Activated naive CD8-positive, alpha-beta T cell treated with anti-CD3 and anti-CD28 coated beads, Interleukin-2, amount 10 ng/mL, durations not matched to agents 7 days and 5 days (primary cell): Measurements from ENCODE around the gene TLX1. TPM values are rescaled to one million over a fixed set of nuclear protein-coding genes. Genes with fewer than 3 reads are reported as not detected.
"Not testable (repeated sequence)": the region's sequence is repeated elsewhere in the genome, so short reads cannot be mapped to it uniquely, and the experiment has no call there.

ENCODE experiments used
- ATAC-seq: fragments of 150-1000 bp; cut with Tn5 transposase; one replicate; pipeline ENCODE4 v1.10.0; 2021; ENCODE audit warnings: low read depth, moderate library complexity
- POLR2A ChIA-PET: fragments of 350-600 bp; sonication (Branson Sonifier 250); formaldehyde crosslinking; loops from one replicate; lab custom pipeline; 2021; ENCODE audit warnings: antibody characterized with exemption; lab: Charles Lee
- DNase-seq: peaks from one replicate; pipeline ENCODE4 v3.0.0; 2021
- H3K27ac Mint-ChIP-seq: one replicate; pipeline ENCODE4 v1.8.0; 2022; ENCODE audit warnings: mild to moderate bottlenecking, mixed read lengths
- H3K27me3 Mint-ChIP-seq: one replicate; pipeline ENCODE4 v1.8.0; 2022; ENCODE audit warnings: mild to moderate bottlenecking, moderate library complexity, mixed read lengths
- H3K36me3 Mint-ChIP-seq: one replicate; pipeline ENCODE4 v1.8.0; 2021; ENCODE audit warnings: mild to moderate bottlenecking, mixed read lengths
- H3K4me1 Mint-ChIP-seq: one replicate; pipeline ENCODE4 v1.8.0; 2021; ENCODE audit warnings: mixed read lengths
- H3K4me3 Mint-ChIP-seq: one replicate; pipeline ENCODE4 v1.8.0; 2022; ENCODE audit warnings: mild to moderate bottlenecking, moderate library complexity, mixed read lengths
- H3K9me3 Mint-ChIP-seq: one replicate; pipeline ENCODE4 v1.8.0; 2021; ENCODE audit warnings: mixed read lengths
- total RNA-seq, 2 experiments: library from RNA; stranded (reverse); gene quantifications; one replicate each; pipeline ENCODE4 v1.2.3, GENCODE V29; 2021

Gene TLX1
- total RNA-seq, 2 experiments from 2014 or later, result not detected

GRCh38 chr10:101140950-101141615, 10.0 kb downstream of the TLX1 start:
- DNase-seq (no peak), ATAC-seq (no peak)
- H3K4me3 Mint-ChIP-seq, result no peak overlapping the region
- POLR2A ChIA-PET, result interaction anchor here (0.6 to 1.5 kb wide), 5 partner anchors 18 to 100 kb away, joined by 3 to 10 read pairs (median 3); no protein-coding TSS in a partner anchor
- H3K9me3 Mint-ChIP-seq, result no peaks in the 10 kb centered on the region
- H3K27ac Mint-ChIP-seq, result no peak overlapping the region
- H3K36me3 Mint-ChIP-seq, result no peaks in the 10 kb centered on the region
- H3K27me3 Mint-ChIP-seq, result peaks cover 93% of the 10 kb centered on the region
- H3K4me1 Mint-ChIP-seq, result peaks cover 8% of the 10 kb centered on the region

- H3K27ac Mint-ChIP-seq, result no peak overlapping the region
- peak; percentile 85 for ATAC-seq
- no peaks in the 10 kb centered on the region for H3K9me3 Mint-ChIP-seq
- peaks cover 8% of the 10 kb centered on the region for H3K4me1 Mint-ChIP-seq
- peak; percentile 87 for DNase-seq
- POLR2A ChIA-PET, result interaction anchor here (1.0 to 1.5 kb wide), 4 partner anchors 45 to 100 kb away, joined by 3 to 10 read pairs (median 4); no protein-coding TSS in a partner anchor
- no peak overlapping the region for H3K4me3 Mint-ChIP-seq
- H3K27me3 Mint-ChIP-seq, result peaks cover 91% of the 10 kb centered on the region
- no peaks in the 10 kb centered on the region for H3K36me3 Mint-ChIP-seq
Observed at GRCh38 chr10:101141616-101142532, 10.8 kb downstream of the TLX1 start.

GRCh38 chr10:101142533-101143344, 11.6 kb downstream of the TLX1 start:
- peaks cover 91% of the 10 kb centered on the region for H3K27me3 Mint-ChIP-seq
- POLR2A ChIA-PET, result interaction anchor here (1.0 to 1.5 kb wide), 4 partner anchors 46 to 101 kb away, joined by 3 to 10 read pairs (median 4); no protein-coding TSS in a partner anchor

DNA sequence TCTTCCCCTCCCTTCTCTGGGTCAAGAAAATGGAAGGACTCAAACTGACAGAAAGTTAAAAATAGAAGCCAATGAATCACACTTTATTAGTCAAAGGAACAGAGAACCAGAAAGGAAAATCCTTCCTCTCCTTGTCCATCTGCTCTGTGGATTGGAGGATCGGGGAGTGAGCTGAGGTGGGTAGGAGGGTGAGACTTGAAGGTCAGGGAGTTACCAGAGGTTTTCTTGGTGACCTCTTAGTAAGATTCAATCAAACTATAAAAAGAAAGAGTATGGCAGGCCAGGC, 12.2 kb downstream of the TLX1 start:
- no peak overlapping the region for H3K27ac Mint-ChIP-seq
- POLR2A ChIA-PET, result no interaction called here
- H3K9me3 Mint-ChIP-seq, result no peaks in the 10 kb centered on the region
- peaks cover 5% of the 10 kb centered on the region for H3K4me1 Mint-ChIP-seq
- no peak for ATAC-seq
- no peaks in the 10 kb centered on the region for H3K36me3 Mint-ChIP-seq
- DNase-seq, result no peak
- peaks cover 90% of the 10 kb centered on the region for H3K27me3 Mint-ChIP-seq
- no peak overlapping the region for H3K4me3 Mint-ChIP-seq

More at GRCh38 chr10:101142533-101143344, 11.6 kb downstream of the TLX1 start:
- no peak for DNase-seq
- peak; percentile 10 for ATAC-seq
- Mint-ChIP-seq H3K36me3 (no peaks in the 10 kb centered on the region), H3K4me3 (no peak overlapping the region), H3K4me1 (peaks cover 8% of the 10 kb centered on the region), H3K27ac (no peak overlapping the region), H3K9me3 (no peaks in the 10 kb centered on the region)

DNA sequence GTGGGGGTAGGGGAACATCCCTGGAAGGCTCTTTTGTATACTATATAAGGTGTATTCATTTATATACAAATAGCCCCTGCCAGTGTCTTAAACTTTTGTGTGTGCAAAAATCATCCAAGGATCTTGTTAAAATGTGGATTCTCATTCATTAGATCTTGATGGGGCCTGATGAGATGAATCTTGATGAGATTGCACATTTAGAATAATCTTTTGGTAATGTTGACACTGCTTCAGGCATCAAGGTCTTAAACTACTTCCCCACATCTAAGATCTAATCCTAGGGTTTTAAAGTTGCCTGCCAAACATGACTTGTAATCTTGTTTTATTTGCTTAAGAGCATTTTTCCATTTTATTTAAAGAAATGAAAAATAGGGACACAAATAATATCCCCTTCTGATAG, 13.0 kb downstream of the TLX1 start:
- H3K27ac Mint-ChIP-seq, result no peak overlapping the region
- no peak for DNase-seq
- ATAC-seq, result no peak
- peaks cover 4% of the 10 kb centered on the region for H3K4me1 Mint-ChIP-seq
- POLR2A ChIA-PET, result no interaction called here
- H3K4me3 Mint-ChIP-seq, result no peak overlapping the region
- H3K27me3 Mint-ChIP-seq, result peaks cover 88% of the 10 kb centered on the region
- H3K9me3 Mint-ChIP-seq, result no peaks in the 10 kb centered on the region
- no peaks in the 10 kb centered on the region for H3K36me3 Mint-ChIP-seq

GRCh38 chr10:101145145-101145544, 14.0 kb downstream of the TLX1 start:
- Mint-ChIP-seq H3K4me1 (no peaks in the 10 kb centered on the region), H3K9me3 (no peaks in the 10 kb centered on the region), H3K27ac (no peak overlapping the region), H3K36me3 (no peaks in the 10 kb centered on the region), H3K4me3 (no peak overlapping the region), H3K27me3 (peaks cover 87% of the 10 kb centered on the region)
- ATAC-seq, result no peak
- no peak for DNase-seq
- POLR2A ChIA-PET, result no interaction called here

DNA sequence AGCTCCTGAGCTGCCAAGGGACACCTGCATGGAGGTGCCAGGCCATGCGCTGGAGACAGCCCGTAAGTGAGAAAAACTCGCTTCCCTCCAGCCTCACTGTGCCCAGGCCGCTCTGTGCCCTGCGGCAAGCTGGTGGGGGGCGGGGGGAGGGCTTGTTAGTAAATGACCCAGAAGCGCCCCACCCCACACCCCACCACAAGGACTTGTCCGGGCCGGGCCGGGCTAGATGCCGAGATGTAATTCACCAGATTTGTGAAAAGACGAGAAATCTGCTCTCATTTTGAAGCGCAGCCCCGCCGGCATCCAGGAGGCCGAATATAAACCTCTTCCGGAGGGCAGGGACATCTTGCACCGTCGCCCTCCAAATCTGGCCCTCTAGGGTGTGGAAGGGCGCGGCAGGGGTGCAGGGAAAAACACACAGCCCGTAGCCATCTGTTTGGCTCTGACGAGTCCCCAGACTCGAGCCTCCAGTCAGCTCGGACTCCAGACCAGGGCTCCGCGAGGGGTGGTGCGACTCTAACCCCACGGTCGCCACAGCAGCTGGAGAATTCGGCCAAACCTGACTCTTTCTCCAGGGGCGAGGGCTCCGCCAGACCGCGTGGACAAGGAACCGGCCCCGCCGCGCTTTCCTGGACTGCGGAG, 14.8 kb downstream of the TLX1 start:
- Mint-ChIP-seq H3K4me1 (no peaks in the 10 kb centered on the region), H3K9me3 (no peaks in the 10 kb centered on the region), H3K4me3 (no peak overlapping the region), H3K27ac (no peak overlapping the region), H3K27me3 (peaks cover 88% of the 10 kb centered on the region), H3K36me3 (no peaks in the 10 kb centered on the region)
- DNase-seq (no peak), ATAC-seq (no peak)
- POLR2A ChIA-PET, result no interaction called here

DNA sequence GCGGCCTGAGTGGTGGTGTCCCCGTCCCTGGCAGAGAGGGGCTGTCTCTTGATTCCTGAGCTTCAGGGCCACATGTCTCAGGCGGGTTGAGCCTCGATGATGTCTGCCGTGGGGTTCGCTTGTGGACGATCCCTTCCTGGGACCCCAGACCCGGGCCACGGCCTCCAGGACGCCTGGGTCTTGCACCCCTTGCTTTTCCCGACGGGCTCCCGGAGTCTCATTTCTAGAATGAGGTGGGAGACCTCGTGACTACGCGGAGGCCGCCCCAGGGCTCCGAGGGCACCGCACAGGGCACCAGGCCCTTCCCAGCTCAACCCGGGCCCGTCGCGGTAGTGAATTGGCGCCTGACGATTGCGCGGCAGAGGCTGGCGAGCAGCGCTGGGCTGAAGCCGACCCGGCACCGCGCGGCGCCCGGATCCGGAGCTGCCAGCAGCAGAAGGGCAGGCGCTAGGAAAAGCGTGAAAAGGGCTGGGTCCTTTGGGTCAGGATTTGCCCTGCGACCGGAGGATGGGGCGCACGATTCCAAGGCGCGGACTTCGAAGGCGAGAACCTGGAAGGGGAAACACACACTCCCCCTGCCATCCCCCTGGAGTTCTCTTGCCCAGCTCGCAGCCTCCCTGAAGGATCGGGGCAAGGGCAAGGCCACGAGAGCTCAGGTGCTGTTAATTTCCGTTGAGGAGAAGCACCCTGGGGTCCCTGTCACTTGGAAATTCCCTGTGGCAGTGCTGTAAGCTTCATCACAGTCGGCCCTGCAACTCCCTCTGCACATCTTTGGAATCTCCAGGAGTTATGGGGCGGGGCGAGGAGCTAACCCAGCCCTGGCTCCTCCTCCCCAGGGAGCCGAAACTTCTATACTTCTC, 15.5 kb downstream of the TLX1 start:
- no peak overlapping the region for H3K27ac Mint-ChIP-seq
- no peaks in the 10 kb centered on the region for H3K36me3 Mint-ChIP-seq
- no peaks in the 10 kb centered on the region for H3K9me3 Mint-ChIP-seq
- no peak for DNase-seq
- H3K4me1 Mint-ChIP-seq, result no peaks in the 10 kb centered on the region
- no peak overlapping the region for H3K4me3 Mint-ChIP-seq
- peaks cover 86% of the 10 kb centered on the region for H3K27me3 Mint-ChIP-seq
- ATAC-seq, result no peak
- POLR2A ChIA-PET, result no interaction called here

GRCh38 chr10:101151395-101151794, 20.3 kb downstream of the TLX1 start:
- ATAC-seq, result no peak
- H3K27me3 Mint-ChIP-seq, result peaks cover 68% of the 10 kb centered on the region
- no peak overlapping the region for H3K4me3 Mint-ChIP-seq
- H3K27ac Mint-ChIP-seq, result no peak overlapping the region
- no peaks in the 10 kb centered on the region for H3K4me1 Mint-ChIP-seq
- no peaks in the 10 kb centered on the region for H3K36me3 Mint-ChIP-seq
- no peak for DNase-seq
- H3K9me3 Mint-ChIP-seq, result no peaks in the 10 kb centered on the region
- POLR2A ChIA-PET, result no interaction called here

DNA sequence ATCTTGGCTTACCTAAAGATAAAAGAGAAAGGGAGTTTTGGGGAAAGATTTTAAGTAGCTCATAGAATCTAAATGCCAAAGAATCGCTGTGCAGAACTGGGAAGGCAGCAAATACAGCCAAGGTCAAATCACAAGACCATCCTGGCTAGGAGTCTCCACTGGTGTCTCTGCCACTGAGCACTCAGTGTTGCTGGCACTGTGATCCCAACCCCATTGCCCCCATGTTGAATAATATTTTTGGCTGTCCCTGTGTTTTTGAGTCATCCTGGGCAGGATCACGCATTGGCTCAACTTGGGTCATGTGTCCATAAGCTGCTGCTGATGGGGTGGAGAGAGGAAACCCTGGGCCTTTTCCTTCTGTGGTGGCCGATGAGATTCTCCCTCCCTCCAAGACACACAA, 21.2 kb downstream of the TLX1 start:
- POLR2A ChIA-PET, result no interaction called here
- no peaks in the 10 kb centered on the region for H3K36me3 Mint-ChIP-seq
- no peak for DNase-seq
- no peak overlapping the region for H3K4me3 Mint-ChIP-seq
- peaks cover 63% of the 10 kb centered on the region for H3K27me3 Mint-ChIP-seq
- no peaks in the 10 kb centered on the region for H3K9me3 Mint-ChIP-seq
- no peak overlapping the region for H3K27ac Mint-ChIP-seq
- H3K4me1 Mint-ChIP-seq, result no peaks in the 10 kb centered on the region
- no peak for ATAC-seq

DNA sequence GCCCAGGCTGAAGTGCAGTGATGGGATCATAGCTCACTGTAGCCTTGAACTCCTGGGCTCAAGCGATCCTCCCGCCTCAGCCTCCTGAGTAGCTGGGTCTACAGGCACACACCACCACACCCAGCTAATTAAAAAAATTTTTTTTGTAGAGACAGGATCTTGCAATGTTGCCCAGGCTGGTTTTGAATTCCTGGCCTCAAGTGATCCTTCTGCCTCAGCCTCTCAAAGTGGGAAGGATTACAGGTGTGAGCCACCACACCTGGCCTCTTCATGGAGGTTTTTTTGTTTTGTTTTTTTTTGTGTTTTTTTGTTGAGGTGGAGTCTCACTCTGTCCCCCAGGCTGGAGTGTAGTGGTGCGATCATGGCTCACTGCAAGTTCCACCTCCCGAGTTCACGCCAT, 23.4 kb downstream of the TLX1 start:
- H3K9me3 Mint-ChIP-seq, H3K4me1 Mint-ChIP-seq, DNase-seq, H3K36me3 Mint-ChIP-seq, H3K27ac Mint-ChIP-seq, ATAC-seq, H3K4me3 Mint-ChIP-seq: not testable (repeated sequence)
- peaks cover 47% of the 10 kb centered on the region for H3K27me3 Mint-ChIP-seq
- POLR2A ChIA-PET, result interaction anchor here (0.9 kb wide), 1 partner anchor 13 kb away, joined by 3 read pairs; no protein-coding TSS in a partner anchor

DNA sequence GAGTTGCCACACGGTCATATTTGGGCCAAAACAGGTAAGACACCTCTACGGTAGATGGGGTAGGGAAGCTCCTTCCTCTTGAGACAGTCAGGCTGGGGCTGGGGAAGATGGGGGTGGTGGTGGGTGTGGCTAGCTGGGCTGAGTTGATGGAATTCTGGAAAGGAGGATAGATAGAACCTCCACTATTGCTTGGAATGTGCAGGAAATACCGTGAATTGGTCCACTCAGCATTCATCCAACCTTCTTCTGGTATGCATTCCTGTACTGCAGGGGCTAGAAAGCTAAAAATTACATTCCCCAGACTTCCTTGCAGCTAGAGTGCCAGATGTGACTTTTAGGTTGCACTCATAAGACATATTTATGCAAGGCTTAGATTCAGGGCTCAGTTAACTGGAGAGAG, 24.8 kb downstream of the TLX1 start:
- no peak for ATAC-seq
- no peaks in the 10 kb centered on the region for H3K9me3 Mint-ChIP-seq
- peaks cover 34% of the 10 kb centered on the region for H3K27me3 Mint-ChIP-seq
- no peak overlapping the region for H3K27ac Mint-ChIP-seq
- H3K4me3 Mint-ChIP-seq, result no peak overlapping the region
- POLR2A ChIA-PET, result no interaction called here
- H3K4me1 Mint-ChIP-seq, result no peaks in the 10 kb centered on the region
- H3K36me3 Mint-ChIP-seq, result no peaks in the 10 kb centered on the region
- no peak for DNase-seq
